ENCODE measurements around the gene IDH3B.
A peak's percentile ranks its signal among the peaks of the same experiment; 100 is the strongest.

Gene IDH3B

GRCh38 chr20:2655331-2656116 is 8.5 kb downstream of the IDH3B start:
- no peak for DNase-seq

- DNase-seq = no peak
Measured at GRCh38 chr20:2654831-2655230, 9.2 kb downstream of the IDH3B start.

GRCh38 chr20:2654384-2654822 is 9.6 kb downstream of the IDH3B start:
- DNase-seq = no peak

- DNase-seq = no peak
Measured at GRCh38 chr20:2653556-2654383, 10.2 kb downstream of the IDH3B start.

- DNase-seq = no peak
Measured at GRCh38 chr20:2652724-2653555, 11.1 kb downstream of the IDH3B start.

- peak; percentile 50 for DNase-seq
Measured at GRCh38 chr20:2651772-2652723, 12.0 kb downstream of the IDH3B start, which contains the start of gene NOP56. NOP56 (plus strand) TSS chr20:2652632; CDS start chr20:2652661, 29 bp downstream.

- DNase-seq = no peak
Measured at GRCh38 chr20:2643708-2644107, 20.3 kb downstream of the IDH3B start.

- DNase-seq = no peak
Measured at GRCh38 chr20:2640899-2641298, 23.1 kb downstream of the IDH3B start.

- DNase-seq = no peak
Measured at GRCh38 chr20:2640260-2640659, 23.8 kb downstream of the IDH3B start.

- DNase-seq = no peak
Measured at GRCh38 chr20:2637246-2637645, 26.8 kb downstream of the IDH3B start.

- no peak for DNase-seq
Measured at GRCh38 chr20:2633381-2633780, 30.6 kb downstream of the IDH3B start.

GRCh38 chr20:2631228-2631627 is 32.8 kb downstream of the IDH3B start:
- no peak for DNase-seq

- DNase-seq = no peak
Measured at GRCh38 chr20:2626853-2627541, 37.0 kb downstream of the IDH3B start.

GRCh38 chr20:2625062-2625461 is 39.0 kb downstream of the IDH3B start:
- DNase-seq = no peak

GRCh38 chr20:2624190-2624589 is 39.8 kb downstream of the IDH3B start:
- DNase-seq = no peak

- no peak for DNase-seq
Measured at GRCh38 chr20:2619961-2620595, 43.9 kb downstream of the IDH3B start.

- DNase-seq = no peak
Measured at GRCh38 chr20:2619337-2619736, 44.7 kb downstream of the IDH3B start.

GRCh38 chr20:2618815-2619214 is 45.2 kb downstream of the IDH3B start:
- no peak for DNase-seq

- DNase-seq = no peak
Measured at GRCh38 chr20:2617099-2617714, 46.8 kb downstream of the IDH3B start.

- DNase-seq = no peak
Measured at GRCh38 chr20:2616634-2617033, 47.4 kb downstream of the IDH3B start.
